T47D (cell line): Measurements from ENCODE around the gene CNPY2.
"Not testable (repeated sequence)": the region's sequence is repeated elsewhere in the genome, so short reads cannot be mapped to it uniquely, and the experiment has no call there.

Source experiments
- DNase-seq, 2 experiments: peaks; one replicate each; pipeline versions ENCODE4 v3.0.0 to v3.0.0-alpha.2; 2011 to 2012; ENCODE audit warnings: low read depth in 1 of 2, low spot score in 1 of 2
- JUND ChIP-seq: IDR thresholded peaks from 2 replicates; pipeline ENCODE4 v1.6.1; 2012; ENCODE audit warnings: low read depth
- in situ Hi-C: cut with HindIII; loops from 2 replicates; pipeline ENCODE4 v1.10.0; 2016; ENCODE audit warnings: low sequenced_read_pairs, low pct_unique_long_range_greater_than_20kb

CNPY2 gene

GRCh38 chr12:56341616-56342015, 25.8 kb upstream of the CNPY2 start:
- DNase-seq: no peak
- in situ Hi-C loops: no loop called here
- TF ChIP-seq JUND: no peak

GRCh38 chr12:56339158-56339422, 23.3 kb upstream of the CNPY2 start:
- in situ Hi-C loops: no loop called here
- DNase-seq: no peak
- no peak for TF ChIP-seq JUND

GRCh38 chr12:56338308-56339157, 22.7 kb upstream of the CNPY2 start, which contains the start of gene IL23A:
TSS of gene IL23A (plus strand) at chr12:56338884. CDS start at chr12:56339045, 161 bp downstream.
- no peak for DNase-seq
- in situ Hi-C loops: no loop called here
- TF ChIP-seq JUND: no peak

- TF ChIP-seq JUND: no peak
- in situ Hi-C loops: no loop called here
- DNase-seq: no peak
Observed at GRCh38 chr12:56337753-56338251, 22.0 kb upstream of the CNPY2 start.

GRCh38 chr12:56336361-56337167, 20.8 kb upstream of the CNPY2 start:
- DNase-seq: peak in 1 of 2 experiments; percentile 52
- in situ Hi-C loops: no loop called here
- no peak for TF ChIP-seq JUND

- in situ Hi-C loops, DNase-seq: not testable (repeated sequence)
Observed at GRCh38 chr12:56335527-56335926, 19.7 kb upstream of the CNPY2 start.

GRCh38 chr12:56334490-56334793, 18.7 kb upstream of the CNPY2 start:
- no peak for DNase-seq
- in situ Hi-C loops: no loop called here
- TF ChIP-seq JUND: no peak

GRCh38 chr12:56333679-56334489, 18.1 kb upstream of the CNPY2 start, which contains the start of gene PAN2:
TSS of gene PAN2 (minus strand) at chr12:56334000. CDS start at chr12:56333094, 906 bp downstream.
- no peak for TF ChIP-seq JUND
- peak; percentile 99 to 100 for DNase-seq
- in situ Hi-C loops: no loop called here

GRCh38 chr12:56333197-56333678, 17.4 kb upstream of the CNPY2 start:
- TF ChIP-seq JUND: no peak
- DNase-seq: no peak
- in situ Hi-C loops: no loop called here

GRCh38 chr12:56332512-56333196, 16.9 kb upstream of the CNPY2 start:
- in situ Hi-C loops: no loop called here
- DNase-seq: no peak
- no peak for TF ChIP-seq JUND

GRCh38 chr12:56330936-56331490, 15.2 kb upstream of the CNPY2 start:
- in situ Hi-C loops: no loop called here
- no peak for TF ChIP-seq JUND
- DNase-seq: no peak

GRCh38 chr12:56326533-56326932, 10.7 kb upstream of the CNPY2 start:
- in situ Hi-C loops: no loop called here
- TF ChIP-seq JUND: no peak
- DNase-seq: no peak
